ENCODE data around the gene GPR141. TPM values are rescaled to one million over a fixed set of nuclear protein-coding genes. Genes with fewer than 3 reads are reported as not detected.

The GPR141 gene
- total RNA-seq, 1 donor from 2014 or later: not detected

GRCh38 chr7:37751096-37751495, 67.5 kb downstream of the GPR141 start:
- H3K9me3 ChIP-seq: no peaks in the 10 kb centered on the region
- TF ChIP-seq CTCF (IDR thresholded peaks at IDR 0.05): no peak
- intact Hi-C loops (cut with DNase I): no loop called here

GRCh38 chr7:37753398-37754050, 70.0 kb downstream of the GPR141 start:
- intact Hi-C loops (cut with DNase I): no loop called here
- no peaks in the 10 kb centered on the region for H3K27me3 ChIP-seq
- H3K9me3 ChIP-seq: no peaks in the 10 kb centered on the region
- DNase-seq (ENCODE audit: low spot score in 2 of 2): no peak
- H3K4me3 ChIP-seq: no peak overlapping the region
- H3K36me3 ChIP-seq: no peaks in the 10 kb centered on the region
- no peaks in the 10 kb centered on the region for H3K4me1 ChIP-seq
- no peak for TF ChIP-seq CTCF (IDR thresholded peaks at IDR 0.05)
- no peak overlapping the region for H3K27ac ChIP-seq

More at GRCh38 chr7:37751096-37751495, 67.5 kb downstream of the GPR141 start:
- no peaks in the 10 kb centered on the region for H3K4me1 ChIP-seq
- DNase-seq (ENCODE audit: low spot score in 2 of 2): no peak
- H3K4me3 ChIP-seq: no peak overlapping the region
- H3K27ac ChIP-seq: no peak overlapping the region
- H3K36me3 ChIP-seq: no peaks in the 10 kb centered on the region
- H3K27me3 ChIP-seq: no peaks in the 10 kb centered on the region

GRCh38 chr7:37756797-37757551, 73.4 kb downstream of the GPR141 start:
- Histone ChIP-seq H3K4me3 (no peak overlapping the region), H3K4me1 (no peaks in the 10 kb centered on the region), H3K27me3 (no peaks in the 10 kb centered on the region), H3K27ac (no peak overlapping the region), H3K36me3 (no peaks in the 10 kb centered on the region), H3K9me3 (no peaks in the 10 kb centered on the region)
- no peak for DNase-seq (ENCODE audit: low spot score in 2 of 2)
- intact Hi-C loops (cut with DNase I): no loop called here
- no peak for TF ChIP-seq CTCF (IDR thresholded peaks at IDR 0.05)

- Histone ChIP-seq H3K27ac (no peak overlapping the region), H3K27me3 (no peaks in the 10 kb centered on the region), H3K4me1 (no peaks in the 10 kb centered on the region), H3K36me3 (no peaks in the 10 kb centered on the region), H3K4me3 (no peak overlapping the region), H3K9me3 (no peaks in the 10 kb centered on the region)
- intact Hi-C loops (cut with DNase I): no loop called here
- DNase-seq (ENCODE audit: low spot score in 2 of 2): no peak
- TF ChIP-seq CTCF (IDR thresholded peaks at IDR 0.05): no peak
These were observed 74.0 kb downstream of the GPR141 start for GRCh38 chr7:37757563-37757962.

- Histone ChIP-seq H3K27me3 (no peaks in the 10 kb centered on the region), H3K4me3 (no peak overlapping the region), H3K36me3 (no peaks in the 10 kb centered on the region), H3K27ac (no peak overlapping the region), H3K4me1 (no peaks in the 10 kb centered on the region), H3K9me3 (no peaks in the 10 kb centered on the region)
- no peak for DNase-seq (ENCODE audit: low spot score in 2 of 2)
- TF ChIP-seq CTCF (IDR thresholded peaks at IDR 0.05): no peak
- intact Hi-C loops (cut with DNase I): no loop called here
These were observed 75.0 kb downstream of the GPR141 start for GRCh38 chr7:37758501-37759045.

Data from ascending aorta (tissue), 2 donors.